ENCODE data around the gene PROB1. TPM values are rescaled to one million over a fixed set of nuclear protein-coding genes. Genes with fewer than 3 reads are reported as not detected.
A peak's percentile ranks its signal among the peaks of the same experiment; 100 is the strongest.

The PROB1 gene
- polyA plus RNA-seq, 1 of the 3 experiments (the other 2 are of a cell fraction): 0.44 TPM

GRCh38 chr5:139343476-139343875, 51.4 kb downstream of the PROB1 start:
- no peaks in the 10 kb centered on the region for H3K9me2 ChIP-seq
- WGBS (ENCODE audit: low lambda C conversion rate): 89% methylated on average over 9 of the region's 9 CpGs
- peaks cover 0 to 7% of the 10 kb centered on the region in 2 experiments for H3K36me3 ChIP-seq (replicated peaks in 1 of 2; ENCODE audit: control insufficient read depth in 1 of 2, insufficient read depth in 2 of 2, low read length in 1 of 2)
- H3K4me3 ChIP-seq (ENCODE audit: low read depth in 2 of 2, low read length in 1 of 2): peak overlapping the region; percentile 93 to 96
- H3K4me1 ChIP-seq (ENCODE audit: control insufficient read depth in 1 of 2, insufficient read depth in 2 of 2, low read depth in 1 of 2, low read length in 1 of 2): peaks cover 0 to 5% of the 10 kb centered on the region in 2 experiments; a peak in 2 of 4 replicates
- CTCF ChIA-PET: no interaction called here
- no peaks in the 10 kb centered on the region for H3K9me3 ChIP-seq
- H2AFZ ChIP-seq (ENCODE audit: low read depth): no peak overlapping the region
- POLR2A ChIA-PET: no interaction called here
- DNase-seq: no peak
- H3K27me3 ChIP-seq (ENCODE audit: insufficient read depth): no peaks in the 10 kb centered on the region
- H4K20me1 ChIP-seq (ENCODE audit: insufficient read depth): peaks cover 60% of the 10 kb centered on the region
- peaks cover 22% of the 10 kb centered on the region for H3F3A ChIP-seq (replicated peaks; ENCODE audit: insufficient read depth)
- H3K4me2 ChIP-seq: peak overlapping the region; percentile 97
- H3K27ac ChIP-seq (ENCODE audit: low read depth in 2 of 2, low read length in 1 of 2): no peak overlapping the region
- peaks cover 66% of the 10 kb centered on the region for H3K79me2 ChIP-seq (ENCODE audit: insufficient read depth)
- peak overlapping the region; percentile 100; the same call in 1 of the 2 replicates for H3K9ac ChIP-seq
- TF ChIP-seq NRF1 (IDR thresholded peaks at IDR 0.05; ENCODE audit: low read depth, low read length) (no peak), TAF1 (IDR thresholded peaks at IDR 0.05; ENCODE audit: borderline replicate concordance, low read depth, low read length) (no peak), EZH2phosphoT487 (IDR thresholded peaks at IDR 0.05; ENCODE audit: borderline replicate concordance, low read depth) (no peak), RCOR1 (IDR thresholded peaks at IDR 0.05; ENCODE audit: low read length) (no peak)

- no peak for DNase-seq
- CTCF ChIA-PET: interaction anchor here (0.7 to 2.1 kb wide), 12 partner anchors 9 to 171 kb away, joined by 3 to 14 read pairs (median 4); partner anchors contain the start of gene MATR3
- Histone ChIP-seq H3F3A (replicated peaks; ENCODE audit: insufficient read depth) (peaks cover 22% of the 10 kb centered on the region), H3K36me3 (replicated peaks in 1 of 2; ENCODE audit: control insufficient read depth in 1 of 2, insufficient read depth in 2 of 2, low read length in 1 of 2) (peaks cover 0 to 7% of the 10 kb centered on the region in 2 experiments), H4K20me1 (ENCODE audit: insufficient read depth) (peaks cover 51% of the 10 kb centered on the region), H3K9ac (peak overlapping the region; percentile 100), H3K4me1 (ENCODE audit: control insufficient read depth in 1 of 2, insufficient read depth in 2 of 2, low read depth in 1 of 2, low read length in 1 of 2) (peaks cover 0 to 5% of the 10 kb centered on the region in 2 experiments; a peak in 2 of 4 replicates), H3K4me2 (peak overlapping the region; percentile 97), H3K9me3 (no peaks in the 10 kb centered on the region), H3K27ac (ENCODE audit: low read depth in 2 of 2, low read length in 1 of 2) (peak overlapping the region; percentile 96 to 99), H3K9me2 (no peaks in the 10 kb centered on the region), H3K4me3 (ENCODE audit: low read depth in 2 of 2, low read length in 1 of 2) (peak overlapping the region; percentile 93 to 96), H3K79me2 (ENCODE audit: insufficient read depth) (peaks cover 55% of the 10 kb centered on the region), H3K27me3 (ENCODE audit: insufficient read depth) (no peaks in the 10 kb centered on the region), H2AFZ (ENCODE audit: low read depth) (no peak overlapping the region)
- POLR2A ChIA-PET: interaction anchor here (0.6 to 1.8 kb wide), 14 partner anchors 31 to 768 kb away, joined by 3 to 34 read pairs (median 3); partner anchors contain the start of genes HSPA9, MATR3 and UBE2D2
- TF ChIP-seq YY1 (IDR thresholded peaks at IDR 0.05; ENCODE audit: low read depth): no peak
- no peak for TF ChIP-seq MAX (IDR thresholded peaks at IDR 0.05; ENCODE audit: low read depth)
- TF ChIP-seq NFIC (IDR thresholded peaks at IDR 0.05; ENCODE audit: borderline replicate concordance): no peak
- no peak for TF ChIP-seq REST (IDR thresholded peaks at IDR 0.05; ENCODE audit: low read depth, low read length)
- TF ChIP-seq JUND (IDR thresholded peaks at IDR 0.05): no peak
- no peak for TF ChIP-seq ELF1 (IDR thresholded peaks at IDR 0.05)
- no peak for TF ChIP-seq USF2 (IDR thresholded peaks at IDR 0.05; ENCODE audit: borderline replicate concordance, low read depth, low read length)
- TF ChIP-seq MXI1 (IDR thresholded peaks at IDR 0.05; ENCODE audit: low read depth, low read length): peak; percentile 57; the same call in 1 of the 2 replicates
- WGBS (ENCODE audit: low lambda C conversion rate): 0% methylated on average over 16 of the region's 16 CpGs
Observed at GRCh38 chr5:139342423-139342723, 52.5 kb downstream of the PROB1 start.

Measured in SK-N-SH (cell line).